Glutamatergic neuron (in vitro differentiated cells): ENCODE measurements around the gene NARS2. TPM values are rescaled to one million over a fixed set of nuclear protein-coding genes. Genes with fewer than 3 reads are reported as not detected.

Source experiments
- DNase-seq: peaks from one replicate; pipeline ENCODE4 v3.0.0; 2022
- H3K27ac Mint-ChIP-seq: one replicate; pipeline ENCODE4 v1.8.0; 2020; ENCODE audit warnings: mild to moderate bottlenecking, mixed read lengths, inconsistent platforms; ENCODE audit not compliant: unreplicated experiment
- H3K27me3 Mint-ChIP-seq: one replicate; pipeline ENCODE4 v1.8.0; 2020; ENCODE audit warnings: mild to moderate bottlenecking, moderate library complexity, mixed read lengths, inconsistent platforms; ENCODE audit not compliant: unreplicated experiment
- H3K36me3 Mint-ChIP-seq: one replicate; pipeline ENCODE4 v1.8.0; 2020; ENCODE audit warnings: mild to moderate bottlenecking, mixed read lengths, inconsistent platforms; ENCODE audit not compliant: unreplicated experiment
- H3K4me1 Mint-ChIP-seq: one replicate; pipeline ENCODE4 v1.8.0; 2020; ENCODE audit warnings: mild to moderate bottlenecking, low read depth, mixed read lengths, inconsistent platforms; ENCODE audit not compliant: unreplicated experiment
- H3K4me3 Mint-ChIP-seq: one replicate; pipeline ENCODE4 v1.8.0; 2020; ENCODE audit warnings: mild to moderate bottlenecking, mixed read lengths, inconsistent platforms; ENCODE audit not compliant: unreplicated experiment
- H3K9me3 Mint-ChIP-seq: one replicate; pipeline ENCODE4 v1.8.0; 2020; ENCODE audit warnings: mild to moderate bottlenecking, moderate library complexity, mixed read lengths, inconsistent platforms; ENCODE audit not compliant: unreplicated experiment
- total RNA-seq: library from RNA; stranded (reverse); fragmentation: NEBNext Ultra II Directional; extraction: Animal tissue kit (Norgen Biotek cat#: 25700); gene quantifications from one replicate; pipeline ENCODE4 v1.2.1, GENCODE V29; 2021; ENCODE audit not compliant: unreplicated experiment
- TF ChIP-seq, protein P1 (sequence below): fragments of 200-600 bp; sonication (generic); IDR thresholded peaks from one replicate; pipeline ENCODE4 v1.5.0; 2021; ENCODE audit not compliant: partially characterized antibody, unreplicated experiment

NARS2 gene
- total RNA-seq, 1 donor from 2014 or later, result 21.1 TPM

DNA sequence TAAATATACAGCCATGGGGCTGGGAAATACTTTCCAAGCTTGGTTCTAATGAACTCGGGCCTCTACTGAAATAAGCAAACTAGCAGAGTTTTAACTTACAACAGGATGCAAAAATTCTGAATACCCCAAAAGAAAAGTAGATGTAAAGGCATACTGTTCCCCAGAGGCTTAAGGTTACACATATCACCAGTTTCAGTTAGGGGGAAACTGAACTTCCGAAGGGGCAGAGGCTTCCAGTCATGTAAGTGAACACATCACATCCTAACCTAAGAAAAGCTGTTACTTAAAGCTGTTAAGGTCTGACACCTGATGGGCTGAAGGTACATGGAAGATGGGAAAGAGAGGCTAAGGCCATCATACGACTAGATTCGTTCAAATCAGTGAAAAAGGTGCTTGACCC lies 159.3 kb downstream of the NARS2 start:
- no peak for DNase-seq
- peaks cover 9% of the 10 kb centered on the region for H3K27me3 Mint-ChIP-seq
- H3K36me3 Mint-ChIP-seq, result peaks cover 5% of the 10 kb centered on the region
- H3K4me3 Mint-ChIP-seq, result peak overlapping the region; percentile 94
- peaks cover 10% of the 10 kb centered on the region for H3K9me3 Mint-ChIP-seq
- TF ChIP-seq, protein P1, sequence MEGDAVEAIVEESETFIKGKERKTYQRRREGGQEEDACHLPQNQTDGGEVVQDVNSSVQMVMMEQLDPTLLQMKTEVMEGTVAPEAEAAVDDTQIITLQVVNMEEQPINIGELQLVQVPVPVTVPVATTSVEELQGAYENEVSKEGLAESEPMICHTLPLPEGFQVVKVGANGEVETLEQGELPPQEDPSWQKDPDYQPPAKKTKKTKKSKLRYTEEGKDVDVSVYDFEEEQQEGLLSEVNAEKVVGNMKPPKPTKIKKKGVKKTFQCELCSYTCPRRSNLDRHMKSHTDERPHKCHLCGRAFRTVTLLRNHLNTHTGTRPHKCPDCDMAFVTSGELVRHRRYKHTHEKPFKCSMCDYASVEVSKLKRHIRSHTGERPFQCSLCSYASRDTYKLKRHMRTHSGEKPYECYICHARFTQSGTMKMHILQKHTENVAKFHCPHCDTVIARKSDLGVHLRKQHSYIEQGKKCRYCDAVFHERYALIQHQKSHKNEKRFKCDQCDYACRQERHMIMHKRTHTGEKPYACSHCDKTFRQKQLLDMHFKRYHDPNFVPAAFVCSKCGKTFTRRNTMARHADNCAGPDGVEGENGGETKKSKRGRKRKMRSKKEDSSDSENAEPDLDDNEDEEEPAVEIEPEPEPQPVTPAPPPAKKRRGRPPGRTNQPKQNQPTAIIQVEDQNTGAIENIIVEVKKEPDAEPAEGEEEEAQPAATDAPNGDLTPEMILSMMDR, result no peak
- peaks cover 25% of the 10 kb centered on the region for H3K4me1 Mint-ChIP-seq
- no peak overlapping the region for H3K27ac Mint-ChIP-seq

DNA sequence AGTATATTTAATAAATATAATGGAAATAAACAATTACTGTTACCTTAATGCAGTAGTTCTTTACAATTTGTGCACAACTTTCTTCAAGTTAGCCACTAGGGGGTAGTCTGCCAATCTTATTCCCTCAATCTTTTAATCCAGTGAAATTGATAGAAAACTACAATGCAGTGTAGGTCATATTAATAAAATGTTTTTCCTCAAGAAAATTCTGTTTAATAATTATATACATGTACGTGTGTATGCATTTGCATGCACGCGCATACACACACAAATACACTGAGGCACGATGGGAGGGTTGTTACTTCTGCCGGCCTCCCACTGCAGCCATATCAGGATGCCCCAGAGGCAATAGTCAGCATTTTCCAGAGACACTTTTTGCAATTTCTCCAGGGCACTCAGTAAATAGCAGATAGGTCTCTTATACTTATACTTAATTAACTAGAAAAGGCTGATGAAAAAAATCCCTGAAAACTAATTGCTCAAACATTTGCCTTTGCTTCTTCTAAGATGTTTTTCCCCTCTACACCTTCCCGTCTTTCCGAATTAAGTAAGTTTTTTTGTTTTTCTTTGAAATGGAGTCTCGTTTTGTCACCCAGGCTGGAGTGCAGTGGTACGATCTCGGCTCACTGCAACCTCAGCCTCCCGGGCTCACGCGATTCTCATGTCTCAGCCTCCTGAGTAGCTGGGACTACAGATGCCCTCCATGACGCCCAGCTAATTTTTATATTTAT lies 160.2 kb downstream of the NARS2 start:
- Mint-ChIP-seq H3K4me1 (peaks cover 20% of the 10 kb centered on the region), H3K36me3 (peaks cover 10% of the 10 kb centered on the region), H3K27ac (no peak overlapping the region), H3K27me3 (peaks cover 8% of the 10 kb centered on the region), H3K4me3 (no peak overlapping the region), H3K9me3 (peaks cover 13% of the 10 kb centered on the region)
- TF ChIP-seq, protein P1, result peak; percentile 75
- DNase-seq, result no peak

DNA sequence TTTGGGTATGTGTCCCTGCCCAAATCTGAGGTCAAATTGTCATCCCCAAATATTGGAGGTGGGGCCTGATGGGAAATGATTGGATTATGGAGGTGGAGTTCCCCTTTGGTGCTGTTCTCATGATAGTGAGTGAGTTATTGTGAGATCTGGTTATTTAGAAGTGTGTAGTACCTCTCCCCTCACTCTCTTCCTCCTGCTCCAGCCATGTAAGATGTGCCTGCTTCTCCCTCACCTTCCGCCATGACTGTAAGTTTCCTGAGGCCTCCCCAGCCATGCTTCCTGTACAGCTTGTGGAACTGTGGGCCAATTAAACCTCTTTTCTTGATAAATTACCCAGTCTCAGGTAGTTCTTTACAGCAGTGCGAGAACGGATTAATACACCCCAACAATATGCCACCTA lies 166.0 kb downstream of the NARS2 start:
- peaks cover 38% of the 10 kb centered on the region for H3K36me3 Mint-ChIP-seq
- H3K4me1 Mint-ChIP-seq, result peaks cover 4% of the 10 kb centered on the region
- TF ChIP-seq, protein P1, result no peak
- H3K27me3 Mint-ChIP-seq, result peaks cover 2% of the 10 kb centered on the region
- H3K27ac Mint-ChIP-seq, result no peak overlapping the region
- H3K4me3 Mint-ChIP-seq, result no peak overlapping the region
- DNase-seq, result no peak
- H3K9me3 Mint-ChIP-seq, result peaks cover 6% of the 10 kb centered on the region

DNA sequence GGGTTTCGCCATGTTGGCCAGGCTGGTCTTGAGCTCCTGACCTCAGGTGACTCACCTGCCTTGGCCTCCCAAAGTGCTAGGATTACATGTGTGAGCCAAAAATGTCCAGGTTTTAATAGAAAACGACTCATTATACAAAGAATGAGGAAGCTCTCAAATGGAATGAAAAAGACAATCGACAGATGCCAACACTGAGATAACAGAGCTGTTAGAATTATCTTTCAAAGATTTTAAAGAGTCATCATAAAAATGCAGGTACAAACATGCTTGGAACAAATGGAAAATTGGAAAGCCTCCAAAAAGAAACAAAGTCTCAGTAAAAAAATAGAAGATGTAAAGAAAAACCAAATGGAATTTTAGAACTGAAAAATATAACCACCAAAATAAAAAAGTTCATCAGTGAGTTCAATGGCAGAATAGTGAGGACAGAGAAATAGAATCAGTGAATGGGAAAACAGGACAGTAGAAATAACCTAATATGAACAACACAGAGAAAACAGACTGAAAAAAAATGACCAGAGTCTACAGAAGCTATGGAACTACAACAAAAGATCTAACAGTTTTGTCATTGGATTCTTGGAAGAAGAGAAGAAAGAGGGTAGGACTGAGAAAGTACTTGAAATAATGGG lies 168.0 kb downstream of the NARS2 start:
- Mint-ChIP-seq H3K9me3 (peaks cover 4% of the 10 kb centered on the region), H3K4me1 (peaks cover 4% of the 10 kb centered on the region), H3K27me3 (no peaks in the 10 kb centered on the region), H3K27ac (no peak overlapping the region), H3K4me3 (no peak overlapping the region), H3K36me3 (peaks cover 38% of the 10 kb centered on the region)
- no peak for DNase-seq
- TF ChIP-seq, protein P1, result no peak

DNA sequence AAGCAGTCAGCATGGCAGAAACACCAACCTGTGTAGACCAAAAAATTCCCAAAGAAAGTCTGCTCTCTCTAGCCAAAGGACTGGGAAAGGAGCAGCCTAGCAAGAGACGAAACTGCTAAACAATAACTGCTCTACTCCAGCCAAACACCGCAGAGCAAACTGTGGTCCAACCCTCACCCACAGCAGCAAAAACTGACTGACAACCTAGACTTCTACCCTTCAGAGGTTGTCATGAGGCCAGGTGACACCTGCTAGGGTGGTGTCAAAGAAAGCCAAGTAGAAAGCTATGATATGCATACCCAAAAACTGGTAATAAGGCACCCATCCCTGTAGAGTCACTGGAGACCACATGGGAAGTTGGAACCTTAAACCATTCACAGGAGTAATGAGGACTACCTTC lies 168.9 kb downstream of the NARS2 start:
- Mint-ChIP-seq H3K36me3 (peaks cover 33% of the 10 kb centered on the region), H3K27me3 (no peaks in the 10 kb centered on the region), H3K9me3 (peaks cover 4% of the 10 kb centered on the region), H3K4me1 (peaks cover 4% of the 10 kb centered on the region), H3K27ac (no peak overlapping the region), H3K4me3 (no peak overlapping the region)
- TF ChIP-seq, protein P1, result no peak
- no peak for DNase-seq
